IMR-90 (cell line): ENCODE results near the gene TMEM161A. TPM values are rescaled to one million over a fixed set of nuclear protein-coding genes. Genes with fewer than 3 reads are reported as not detected.

ENCODE experiments used
- ATAC-seq: fragments of 200-7000 bp; cut with Tn5 transposase; 2 replicates; pipeline ENCODE4 v1.9.1; 2020; ENCODE audit warnings: low read depth, mild to moderate bottlenecking, moderate library complexity
- BruUV-seq: library from RNA; stranded (reverse); fragments of 400-500 nt; replicated peaks from 2 replicates; lab custom pipeline; 2021; lab: Mats Ljungman, UMichigan
- CTCF ChIA-PET: fragments of 300-600 bp; formaldehyde crosslinking; extraction: SDS; loops from one replicate; lab custom pipeline; 2021; ENCODE audit warnings: antibody characterized with exemption; lab: Yijun Ruan, JAX
- POLR2A ChIA-PET: fragments of 300-600 bp; sonication (Branson Sonifier 250); formaldehyde crosslinking; loops from one replicate; lab custom pipeline; 2022; ENCODE audit warnings: antibody characterized with exemption; ENCODE audit not compliant: unreplicated experiment; lab: Charles Lee
- DNase-seq: peaks from one replicate; pipeline ENCODE4 v3.0.0; 2013
- H2AFZ ChIP-seq: replicated peaks from 2 replicates; pipeline ENCODE3; 2013; ENCODE audit warnings: low read length, mild to moderate bottlenecking; ENCODE audit not compliant: poor library complexity
- H2AK5ac ChIP-seq: 2 replicates; pipeline ENCODE4 v1.6.1; 2013; ENCODE audit warnings: low read depth, low read length, inconsistent platforms
- H2AK9ac ChIP-seq: replicated peaks from 2 replicates; pipeline ENCODE3; 2013; ENCODE audit warnings: mild to moderate bottlenecking, low read depth, low read length, moderate library complexity; ENCODE audit not compliant: poor library complexity
- H2BK120ac ChIP-seq: 2 replicates; pipeline ENCODE4 v1.6.1; 2013; ENCODE audit warnings: low read depth, low read length, inconsistent platforms
- H2BK15ac ChIP-seq: 3 replicates; pipeline ENCODE4 v1.6.1; 2013; ENCODE audit warnings: low read depth, low read length, inconsistent platforms
- H2BK20ac ChIP-seq: 2 replicates; pipeline ENCODE4 v1.6.1; 2013; ENCODE audit warnings: low read depth, mild to moderate bottlenecking, inconsistent platforms, low read length, moderate library complexity
- H2BK5ac ChIP-seq: 2 replicates; pipeline ENCODE4 v1.6.1; 2013; ENCODE audit warnings: mild to moderate bottlenecking, low read depth, low read length, inconsistent platforms; ENCODE audit not compliant: poor library complexity, severe bottlenecking
- H3K14ac ChIP-seq: replicated peaks from 2 replicates; pipeline ENCODE4 v1.6.1; 2013; ENCODE audit warnings: low read depth, low read length, inconsistent platforms
- H3K18ac ChIP-seq: 2 replicates; pipeline ENCODE4 v1.6.1; 2013; ENCODE audit warnings: low read depth, low read length, control low read depth
- H3K23ac ChIP-seq: 2 replicates; pipeline ENCODE4 v1.6.1; 2013; ENCODE audit warnings: low read depth, low read length, inconsistent platforms
- H3K27ac ChIP-seq: 2 replicates; pipeline ENCODE4 v1.5.1; 2013; ENCODE audit warnings: mild to moderate bottlenecking, control low read depth, low read length; ENCODE audit not compliant: insufficient read depth
- H3K27me3 ChIP-seq: 2 replicates; pipeline ENCODE4 v1.6.1; 2013; ENCODE audit warnings: low read length; ENCODE audit not compliant: control insufficient read depth, insufficient read depth
- H3K36me3 ChIP-seq: 2 replicates; pipeline ENCODE4 v1.6.1; 2013; ENCODE audit warnings: low read length, mixed read lengths; ENCODE audit not compliant: control insufficient read depth, insufficient read depth
- H3K4ac ChIP-seq: 2 replicates; pipeline ENCODE4 v1.6.1; 2013; ENCODE audit warnings: low read depth, low read length, inconsistent platforms
- H3K4me1 ChIP-seq: 2 replicates; pipeline ENCODE4 v1.6.1; 2013; ENCODE audit warnings: low read length, mixed read lengths; ENCODE audit not compliant: control insufficient read depth, insufficient read depth
- H3K4me2 ChIP-seq: 2 replicates; pipeline ENCODE4 v1.6.1; 2013; ENCODE audit warnings: low read depth, mild to moderate bottlenecking, control low read depth, low read length, moderate library complexity
- H3K4me3 ChIP-seq: 2 replicates; pipeline ENCODE4 v1.5.1; 2013; ENCODE audit warnings: low read depth, mild to moderate bottlenecking, control low read depth, low read length, moderate library complexity; ENCODE audit not compliant: insufficient read depth
- H3K56ac ChIP-seq: 2 replicates; pipeline ENCODE4 v1.6.1; 2013; ENCODE audit warnings: low read length, inconsistent platforms; ENCODE audit not compliant: insufficient read depth; ENCODE audit errors: extremely low read depth
- H3K79me1 ChIP-seq, 2 experiments: 2 replicates each; pipeline ENCODE4 v1.6.1; 2013; ENCODE audit warnings: low read length in 2 of 2, inconsistent platforms in 1 of 2, low read depth in 1 of 2
- H3K9ac ChIP-seq: 2 replicates; pipeline ENCODE4 v1.6.1; 2013; ENCODE audit warnings: low read depth, low read length, control low read depth
- H3K9me1 ChIP-seq: 2 replicates; pipeline ENCODE4 v1.6.1; 2013; ENCODE audit warnings: low read length, inconsistent platforms; ENCODE audit not compliant: insufficient read depth
- H3K9me3 ChIP-seq: 2 replicates; pipeline ENCODE4 v1.6.1; 2013; ENCODE audit warnings: low read length; ENCODE audit not compliant: control insufficient read depth, insufficient read depth
- H4K20me1 ChIP-seq: 2 replicates; pipeline ENCODE4 v1.6.1; 2013; ENCODE audit warnings: low read length, inconsistent platforms; ENCODE audit not compliant: insufficient read depth
- H4K5ac ChIP-seq: 2 replicates; pipeline ENCODE4 v1.6.1; 2013; ENCODE audit warnings: mild to moderate bottlenecking, low read depth, low read length, control low read depth
- H4K8ac ChIP-seq, 2 experiments: 2 replicates each; pipeline ENCODE4 v1.6.1; 2013; ENCODE audit warnings: low read depth in 2 of 2, low read length in 2 of 2, control low read depth in 1 of 2, inconsistent platforms in 1 of 2
- H4K91ac ChIP-seq: 2 replicates; pipeline ENCODE4 v1.6.1; 2013; ENCODE audit warnings: low read depth, low read length, inconsistent platforms; ENCODE audit not compliant: insufficient read depth
- BHLHE40 ChIP-seq: fragments of 150-350 bp; IDR thresholded peaks from 2 replicates; pipeline ENCODE4 v1.6.1; 2016; ENCODE audit warnings: mild to moderate bottlenecking, low read depth, low read length
- CEBPB ChIP-seq: IDR thresholded peaks from 2 replicates; pipeline ENCODE4 v1.6.1; 2012; ENCODE audit warnings: low read depth, low read length, improper control_type of control experiment
- CHD1 ChIP-seq: IDR thresholded peaks from 2 replicates; pipeline ENCODE4 v1.6.1; 2012; ENCODE audit warnings: low read depth, low read length, improper control_type of control experiment
- CTCF ChIP-seq: conservative IDR thresholded peaks from 2 replicates; pipeline ENCODE4 v1.5.1; 2012; ENCODE audit warnings: mild to moderate bottlenecking, low read depth, low read length, improper control_type of control experiment
- ELK1 ChIP-seq: fragments of 150-350 bp; IDR thresholded peaks from 2 replicates; pipeline ENCODE4 v1.6.1; 2016; ENCODE audit warnings: low read depth, mild to moderate bottlenecking, low read length, moderate library complexity, borderline replicate concordance
- FOS ChIP-seq: fragments of 150-350 bp; IDR thresholded peaks from 2 replicates; pipeline ENCODE4 v1.6.1; 2016; ENCODE audit warnings: low read depth, low read length
- MAFK ChIP-seq: IDR thresholded peaks from 2 replicates; pipeline ENCODE4 v1.6.1; 2012; ENCODE audit warnings: low read depth, low read length, improper control_type of control experiment
- MAZ ChIP-seq: IDR thresholded peaks from 2 replicates; pipeline ENCODE4 v1.6.1; 2012; ENCODE audit warnings: low read depth, mild to moderate bottlenecking, low read length, improper control_type of control experiment, moderate library complexity, borderline replicate concordance
- MXI1 ChIP-seq: IDR thresholded peaks from 2 replicates; pipeline ENCODE4 v1.6.1; 2012; ENCODE audit warnings: low read depth, mild to moderate bottlenecking, low read length, moderate library complexity, borderline replicate concordance
- NFE2L2 ChIP-seq: fragments of 150-350 bp; IDR thresholded peaks from 2 replicates; pipeline ENCODE4 v1.6.1; 2016; ENCODE audit warnings: low read depth, mild to moderate bottlenecking, low read length
- POLR2A ChIP-seq: IDR thresholded peaks from 2 replicates; pipeline ENCODE4 v1.6.1; 2012; ENCODE audit warnings: mild to moderate bottlenecking, low read depth, low read length
- RAD21 ChIP-seq: IDR thresholded peaks from 2 replicates; pipeline ENCODE4 v1.6.1; 2012; ENCODE audit warnings: low read length, improper control_type of control experiment
- RCOR1 ChIP-seq: IDR thresholded peaks from 2 replicates; pipeline ENCODE4 v1.6.1; 2012; ENCODE audit warnings: mild to moderate bottlenecking, low read length, improper control_type of control experiment; ENCODE audit not compliant: insufficient replicate concordance
- RFX5 ChIP-seq: IDR thresholded peaks from 2 replicates; pipeline ENCODE4 v1.8.0; 2012; ENCODE audit warnings: low read depth, mild to moderate bottlenecking, low read length, moderate library complexity
- SMC3 ChIP-seq: fragments of 150-350 bp; IDR thresholded peaks from 2 replicates; pipeline ENCODE4 v1.6.1; 2016; ENCODE audit warnings: low read depth, mild to moderate bottlenecking, antibody characterized with exemption, low read length, moderate library complexity
- WGBS, 2 experiments: methylation state at CpG; one replicate each; pipeline versions ENCODE4 v1.1.5 to v1.1.7; 2013; ENCODE audit warnings: missing lambda C conversion rate in 2 of 2; ENCODE audit not compliant: insufficient read length in 1 of 2; ENCODE audit errors: extremely low coverage in 2 of 2; 5-methylcytosine and 5-hydroxymethylcytosine counted together
- dilution Hi-C: fragments of 300-500 bp; cut with HindIII; formaldehyde crosslinking; loops from one replicate; pipeline ENCODE4 v1.14.3; 2018; ENCODE audit warnings: low sequenced_read_pairs; ENCODE audit not compliant: unreplicated experiment
- in situ Hi-C: fragments of 300-500 bp; cut with MboI; formaldehyde crosslinking; loops from 3 replicates; pipeline ENCODE4 v1.14.3; 2019; ENCODE audit warnings: low sequenced_read_pairs, inconsistent platforms, mixed read lengths
- intact Hi-C: fragments of 100-400 bp; cut with micrococcal nuclease; formaldehyde crosslinking; loops from 2 replicates; pipeline ENCODE4 v1.10.0; 2022
- polyA plus RNA-seq, 3 experiments: library from polyadenylated mRNA; depleted of rRNA; stranded (reverse); fragments of >200 nt; gene quantifications; 2 replicates each; pipeline ENCODE4 v1.2.3, GENCODE V29; 2012; ENCODE audit warnings: low replicate concordance in 1 of 3
- total RNA-seq: library from RNA; depleted of rRNA; stranded (reverse); fragments of >200 nt; gene quantifications from 2 replicates; pipeline ENCODE4 v1.2.3, GENCODE V29; 2012

The TMEM161A gene
- total and polyA plus RNA-seq, 2 of the 4 experiments (the other 2 are of a cell fraction): 11.1 to 34.8 TPM

- H3K56ac ChIP-seq: no peak overlapping the region
- CTCF ChIA-PET: interaction anchor here (1.5 kb wide), 1 partner anchor 27 kb away, joined by 12 read pairs; no protein-coding TSS in a partner anchor
- TF ChIP-seq POLR2A: no peak
- no peak for TF ChIP-seq MAZ
- no peak for TF ChIP-seq RAD21
- TF ChIP-seq BHLHE40: no peak
- TF ChIP-seq CTCF: no peak
- TF ChIP-seq CHD1: no peak
- no peak for TF ChIP-seq NFE2L2
- no peak for TF ChIP-seq RFX5
- TF ChIP-seq CEBPB: no peak
- TF ChIP-seq MAFK: no peak
- no peak for TF ChIP-seq FOS
- TF ChIP-seq MXI1: no peak
- no peak for TF ChIP-seq SMC3
- no peak for TF ChIP-seq ELK1
- no peak for TF ChIP-seq RCOR1
Observed at GRCh38 chr19:19146865-19147264, 8.6 kb upstream of the TMEM161A start.

More at GRCh38 chr19:19146865-19147264, 8.6 kb upstream of the TMEM161A start:
- H2AK9ac ChIP-seq: peak overlapping the region; percentile 55
- H3K14ac ChIP-seq: no peak overlapping the region
- no peaks in the 10 kb centered on the region for H3K27me3 ChIP-seq
- no peak overlapping the region for H2AK5ac ChIP-seq
- H3K9ac ChIP-seq: no peak overlapping the region
- DNase-seq (no peak), ATAC-seq (no peak)
- intact Hi-C loops: loop anchor here (1.0 to 10.0 kb wide), 2 partner anchors 28 to 178 kb away; partner anchors contain the start of genes MAU2 and SUGP1
- H3K4me3 ChIP-seq: no peak overlapping the region
- H3K9me1 ChIP-seq: no peaks in the 10 kb centered on the region
- no peak overlapping the region for H2BK120ac ChIP-seq
- H2BK20ac ChIP-seq: no peak overlapping the region
- H3K36me3 ChIP-seq: peaks cover 12% of the 10 kb centered on the region
- no peak overlapping the region for H4K91ac ChIP-seq
- peaks cover 2% of the 10 kb centered on the region; the same call in 1 of the 2 replicates for H3K4me1 ChIP-seq
- H4K20me1 ChIP-seq: no peaks in the 10 kb centered on the region
- no CpG with 5 or more reads among the region's 7 CpGs for WGBS, 2 experiments
- no peaks in the 10 kb centered on the region for H3K79me1 ChIP-seq
- no peak overlapping the region for H3K27ac ChIP-seq
- POLR2A ChIA-PET: no interaction called here
- no peaks in the 10 kb centered on the region for H3K9me3 ChIP-seq
- no peak overlapping the region for H2BK15ac ChIP-seq
- no peak overlapping the region for H3K4ac ChIP-seq
- peak overlapping the region; percentile 63 for H2AFZ ChIP-seq
- no peak overlapping the region for H3K4me2 ChIP-seq
- in situ Hi-C loops: no loop called here
- H3K23ac ChIP-seq: no peak overlapping the region
- H4K5ac ChIP-seq: no peak overlapping the region
- no TSS peak for BruUV-seq
- dilution Hi-C loops: no loop called here
- H3K18ac ChIP-seq: no peak overlapping the region
- no peak overlapping the region for H4K8ac ChIP-seq
- no peak overlapping the region for H2BK5ac ChIP-seq
